LNCaP clone FGC (cell line): Measurements from ENCODE around the gene SOX8.

Experiments used
- DNase-seq: peaks from one replicate; pipeline ENCODE4 v3.0.0-alpha.2; 2011; ENCODE audit warnings: low read depth
- H3K4me3 ChIP-seq: 2 replicates; pipeline ENCODE4 v1.5.1; 2011; ENCODE audit warnings: mild to moderate bottlenecking, low read depth, low read length, control low read depth
- TF ChIP-seq, protein P1 (sequence below): IDR thresholded peaks from 2 replicates; pipeline ENCODE4 v1.5.1; 2012; ENCODE audit warnings: mild to moderate bottlenecking; ENCODE audit not compliant: control insufficient read depth, insufficient read depth; ENCODE audit errors: extremely low read depth

SOX8 gene

DNA sequence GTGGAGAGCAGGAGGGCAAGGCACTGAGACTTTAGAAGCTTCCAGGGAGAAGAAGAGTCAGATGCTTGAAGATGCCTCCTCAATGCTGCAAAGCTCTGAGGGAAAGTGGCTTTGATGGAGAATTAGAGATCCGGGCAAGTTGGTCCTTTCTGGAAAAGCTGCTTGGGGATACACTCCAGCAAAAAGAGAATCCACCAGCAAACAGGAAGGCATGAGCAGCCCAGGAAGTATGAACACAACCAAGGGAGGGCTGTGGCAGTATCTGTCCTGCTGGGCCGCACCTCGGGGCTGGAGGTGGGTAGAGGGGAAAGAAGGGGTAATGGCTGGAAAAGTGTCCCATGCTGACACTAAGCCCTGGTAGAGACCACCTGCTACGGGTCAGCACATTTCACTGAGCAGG lies 16.1 kb upstream of the SOX8 start:
- no peak for DNase-seq
- TF ChIP-seq, protein P1, sequence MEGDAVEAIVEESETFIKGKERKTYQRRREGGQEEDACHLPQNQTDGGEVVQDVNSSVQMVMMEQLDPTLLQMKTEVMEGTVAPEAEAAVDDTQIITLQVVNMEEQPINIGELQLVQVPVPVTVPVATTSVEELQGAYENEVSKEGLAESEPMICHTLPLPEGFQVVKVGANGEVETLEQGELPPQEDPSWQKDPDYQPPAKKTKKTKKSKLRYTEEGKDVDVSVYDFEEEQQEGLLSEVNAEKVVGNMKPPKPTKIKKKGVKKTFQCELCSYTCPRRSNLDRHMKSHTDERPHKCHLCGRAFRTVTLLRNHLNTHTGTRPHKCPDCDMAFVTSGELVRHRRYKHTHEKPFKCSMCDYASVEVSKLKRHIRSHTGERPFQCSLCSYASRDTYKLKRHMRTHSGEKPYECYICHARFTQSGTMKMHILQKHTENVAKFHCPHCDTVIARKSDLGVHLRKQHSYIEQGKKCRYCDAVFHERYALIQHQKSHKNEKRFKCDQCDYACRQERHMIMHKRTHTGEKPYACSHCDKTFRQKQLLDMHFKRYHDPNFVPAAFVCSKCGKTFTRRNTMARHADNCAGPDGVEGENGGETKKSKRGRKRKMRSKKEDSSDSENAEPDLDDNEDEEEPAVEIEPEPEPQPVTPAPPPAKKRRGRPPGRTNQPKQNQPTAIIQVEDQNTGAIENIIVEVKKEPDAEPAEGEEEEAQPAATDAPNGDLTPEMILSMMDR = no peak
- no peak overlapping the region for H3K4me3 ChIP-seq

DNA sequence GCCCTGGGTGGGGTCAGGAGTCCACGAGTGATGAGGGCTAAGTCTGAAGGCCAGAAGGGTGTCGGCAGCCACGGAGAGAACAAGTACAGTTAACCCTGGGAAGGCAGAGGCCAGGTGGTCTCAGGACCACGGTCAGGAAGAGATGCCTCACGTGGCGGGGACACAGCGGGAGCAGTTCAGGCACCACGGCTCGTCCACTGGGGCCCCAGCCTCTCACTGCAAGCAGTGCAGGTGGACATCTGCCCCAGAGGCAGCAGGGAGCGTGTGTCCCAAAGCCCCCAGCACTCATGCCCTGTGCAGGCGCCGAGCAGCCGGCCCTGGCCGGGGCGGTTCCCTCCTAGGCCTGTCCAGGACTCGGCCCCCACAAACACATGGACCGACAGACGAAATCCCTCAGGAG lies 15.5 kb upstream of the SOX8 start:
- DNase-seq = no peak
- H3K4me3 ChIP-seq = no peak overlapping the region
- TF ChIP-seq, protein P1 = no peak

DNA sequence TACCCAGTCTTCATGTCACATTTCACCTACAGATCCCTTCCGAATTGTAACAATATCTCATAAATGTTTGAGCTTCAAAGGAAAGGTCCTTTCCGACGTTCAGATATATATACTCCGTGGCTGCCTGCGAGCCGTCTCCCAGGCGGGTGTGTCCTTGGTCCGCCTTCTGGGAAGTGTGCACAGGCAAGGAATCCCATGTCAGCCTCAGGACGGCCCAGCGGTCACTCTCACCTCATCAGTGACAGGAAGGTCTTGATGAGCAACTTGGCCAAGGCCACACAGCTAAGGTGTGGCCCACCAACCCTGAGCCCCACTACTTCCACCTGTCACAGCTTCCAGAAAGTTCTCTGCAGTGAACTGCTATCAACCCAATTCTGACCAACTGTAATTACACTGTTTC lies 15.1 kb upstream of the SOX8 start:
- TF ChIP-seq, protein P1 = no peak
- H3K4me3 ChIP-seq = no peak overlapping the region
- no peak for DNase-seq

DNA sequence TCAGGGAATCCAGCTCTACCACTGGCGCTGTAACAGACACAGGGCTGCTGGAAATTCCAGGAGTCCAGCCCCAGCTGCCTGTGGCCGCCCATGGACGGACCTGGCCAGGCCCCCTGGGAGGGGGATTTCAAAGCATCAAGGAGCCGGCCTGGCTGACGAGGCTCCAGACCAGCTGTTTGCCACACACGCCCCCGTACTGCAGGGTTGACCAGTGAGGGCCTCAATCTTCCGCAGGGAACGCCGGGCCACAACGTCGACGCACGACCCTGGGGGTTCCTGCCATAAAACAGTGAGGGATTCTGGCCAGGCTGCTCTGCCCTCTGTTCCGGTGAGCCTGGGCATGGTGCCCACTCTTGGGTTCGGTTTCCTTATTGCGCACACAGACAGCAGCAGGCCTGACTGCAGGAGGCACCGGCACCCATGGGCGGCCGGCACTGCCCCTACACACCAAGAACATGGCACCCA lies 14.5 kb upstream of the SOX8 start:
- H3K4me3 ChIP-seq = no peak overlapping the region
- TF ChIP-seq, protein P1 = no peak
- DNase-seq = no peak

DNA sequence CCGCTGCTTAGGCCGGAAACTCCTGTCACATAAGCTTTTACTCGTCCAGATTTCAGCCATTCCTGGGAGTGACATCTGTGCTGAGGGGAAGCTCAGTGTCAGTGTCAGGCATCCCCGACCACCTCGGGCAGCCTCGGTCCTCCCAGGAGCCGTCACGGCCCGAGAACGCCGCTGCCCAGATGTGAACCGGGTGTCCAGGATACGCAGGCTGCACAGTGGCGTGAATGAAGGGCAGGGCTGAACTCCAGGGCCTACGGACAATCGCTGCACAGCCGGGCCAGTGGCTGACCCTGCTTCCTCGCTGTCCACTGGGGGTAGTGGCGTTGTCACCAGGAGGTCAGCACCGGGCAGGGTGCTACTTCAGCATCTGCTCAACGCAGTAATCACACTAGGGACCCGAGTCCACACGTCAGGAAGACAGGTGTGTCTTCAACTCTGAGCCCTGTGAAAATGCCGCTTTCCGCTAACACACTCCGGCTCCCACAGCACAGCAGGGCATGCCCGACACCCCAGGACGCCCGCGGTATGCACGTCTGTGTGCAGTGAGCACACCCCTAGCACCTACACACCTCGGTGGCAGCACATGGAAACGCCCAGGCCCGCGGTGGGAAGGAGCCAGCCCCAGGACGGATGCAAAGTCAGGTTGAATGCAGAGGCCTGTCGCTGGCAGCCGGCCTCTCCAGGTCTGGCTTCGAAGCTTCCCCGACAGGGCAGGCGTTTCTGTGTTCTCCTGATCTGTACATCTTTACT lies 13.8 kb upstream of the SOX8 start:
- no peak for DNase-seq
- H3K4me3 ChIP-seq = no peak overlapping the region
- TF ChIP-seq, protein P1 = no peak

DNA sequence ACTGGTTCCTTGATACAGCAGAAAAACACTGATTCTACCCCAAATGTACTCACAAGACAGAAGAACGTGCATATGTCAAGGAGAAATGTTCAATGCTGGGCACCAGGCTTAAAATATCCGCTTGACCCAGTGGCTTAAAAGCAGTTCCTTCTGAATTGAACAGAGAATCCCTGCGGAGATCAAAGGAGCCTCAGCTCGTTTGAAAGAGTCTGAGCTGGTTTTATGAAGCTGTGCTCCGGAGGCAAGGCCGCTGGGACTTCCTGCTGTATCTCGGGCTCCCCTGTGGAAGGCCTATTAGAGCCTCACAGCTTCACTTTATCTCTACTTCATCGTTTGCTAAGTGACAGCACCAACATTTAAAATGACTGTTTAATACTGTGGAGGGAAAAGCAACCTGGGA lies 12.9 kb upstream of the SOX8 start:
- TF ChIP-seq, protein P1 = no peak
- DNase-seq = no peak
- no peak overlapping the region for H3K4me3 ChIP-seq
